Measurements from ENCODE around the gene RNU1-1.
"Not testable (repeated sequence)": the region's sequence is repeated elsewhere in the genome, so short reads cannot be mapped to it uniquely, and the experiment has no call there.

DNA sequence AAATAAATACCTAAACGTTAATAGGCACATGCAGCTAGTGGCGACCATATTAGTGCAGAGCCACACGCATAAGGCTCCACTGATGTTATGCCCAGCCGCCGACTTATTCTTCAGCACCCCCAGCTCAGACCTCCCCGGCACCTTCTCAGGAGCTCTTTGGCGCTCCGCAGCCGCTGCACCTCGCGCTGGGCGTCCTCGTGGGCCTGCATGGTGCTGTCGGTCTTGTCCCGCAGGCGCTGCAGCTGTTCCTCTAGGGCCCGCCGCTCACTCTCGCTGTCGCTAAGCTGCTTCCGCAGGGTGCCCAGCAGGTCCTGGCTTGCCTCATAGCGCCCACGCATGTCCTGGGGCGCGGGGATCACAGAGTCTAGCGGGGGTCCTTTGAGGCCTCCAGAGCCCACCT, 30.9 kb downstream of the RNU1-1 start:
- TF ChIP-seq POLR2A (IDR thresholded peaks at IDR 0.05), result not testable (repeated sequence)
- TF ChIP-seq, protein P1, sequence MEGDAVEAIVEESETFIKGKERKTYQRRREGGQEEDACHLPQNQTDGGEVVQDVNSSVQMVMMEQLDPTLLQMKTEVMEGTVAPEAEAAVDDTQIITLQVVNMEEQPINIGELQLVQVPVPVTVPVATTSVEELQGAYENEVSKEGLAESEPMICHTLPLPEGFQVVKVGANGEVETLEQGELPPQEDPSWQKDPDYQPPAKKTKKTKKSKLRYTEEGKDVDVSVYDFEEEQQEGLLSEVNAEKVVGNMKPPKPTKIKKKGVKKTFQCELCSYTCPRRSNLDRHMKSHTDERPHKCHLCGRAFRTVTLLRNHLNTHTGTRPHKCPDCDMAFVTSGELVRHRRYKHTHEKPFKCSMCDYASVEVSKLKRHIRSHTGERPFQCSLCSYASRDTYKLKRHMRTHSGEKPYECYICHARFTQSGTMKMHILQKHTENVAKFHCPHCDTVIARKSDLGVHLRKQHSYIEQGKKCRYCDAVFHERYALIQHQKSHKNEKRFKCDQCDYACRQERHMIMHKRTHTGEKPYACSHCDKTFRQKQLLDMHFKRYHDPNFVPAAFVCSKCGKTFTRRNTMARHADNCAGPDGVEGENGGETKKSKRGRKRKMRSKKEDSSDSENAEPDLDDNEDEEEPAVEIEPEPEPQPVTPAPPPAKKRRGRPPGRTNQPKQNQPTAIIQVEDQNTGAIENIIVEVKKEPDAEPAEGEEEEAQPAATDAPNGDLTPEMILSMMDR (IDR thresholded peaks at IDR 0.05), result not testable (repeated sequence)

Data from esophagus squamous epithelium (tissue), 4 donors.